K562 (cell line): ENCODE results near the gene CBX8. TPM values are rescaled to one million over a fixed set of nuclear protein-coding genes. Genes with fewer than 3 reads are reported as not detected.

Experiments
- ATAC-seq: fragments of 200-7000 bp; cut with Tn5 transposase; 3 replicates; pipeline ENCODE4 v1.9.1; 2020; ENCODE audit warnings: moderate library complexity
- BruUV-seq: library from RNA; stranded (reverse); fragments of 400-500 nt; replicated peaks from 2 replicates; lab custom pipeline; 2021; lab: Mats Ljungman, UMichigan
- CTCF ChIA-PET: fragments of 300-600 bp; formaldehyde crosslinking; extraction: SDS; loops from one replicate; lab custom pipeline; 2021; ENCODE audit warnings: low intra/inter-chr PET ratio; lab: Yijun Ruan, JAX
- POLR2A ChIA-PET: fragments of 300-600, 350-650 bp; sonication (Branson Sonifier 250); formaldehyde crosslinking; extraction: SDS; loops from one replicate; lab custom pipeline; 2021; ENCODE audit warnings: antibody characterized with exemption, inconsistent platforms; lab: Yijun Ruan, JAX
- DNase-seq, 4 experiments: peaks; one replicate each; pipeline versions ENCODE4 v3.0.0 to v3.0.0-alpha.2; 2011 to 2018; ENCODE audit warnings: low spot score in 3 of 4, mixed read lengths in 3 of 4; ENCODE audit errors: extremely low read depth in 1 of 4
- FAIRE-seq: peaks from 2 replicates; lab custom pipeline; 2011; peaks lifted over from hg19 to GRCh38; lab: Jason Lieb, UNC
- H2AFZ ChIP-seq: 2 replicates; pipeline ENCODE4 v1.6.0; 2011; ENCODE audit warnings: low read depth, low read length, control low read depth, inconsistent platforms
- H3K27ac ChIP-seq: fragments of 200-600 bp; 3 replicates; pipeline ENCODE4 v1.8.0; 2011; ENCODE audit warnings: low read depth, mild to moderate bottlenecking, control low read depth, inconsistent platforms, low read length, moderate library complexity, mixed read lengths; ENCODE audit errors: extremely low read depth
- H3K27me3 ChIP-seq, 2 experiments: fragments of 300-600 bp in 1 of 2; 2 replicates in 1 of 2; 3 replicates in 1 of 2; pipeline versions ENCODE4 v1.6.0 to v1.8.0; 2011; ENCODE audit warnings: inconsistent platforms in 2 of 2, low read length in 2 of 2, mild to moderate bottlenecking in 1 of 2, mixed read lengths in 1 of 2, moderate library complexity in 1 of 2; ENCODE audit not compliant: control insufficient read depth in 2 of 2, insufficient read depth in 2 of 2
- H3K36me3 ChIP-seq: fragments of 300-600 bp; 3 replicates; pipeline ENCODE4 v1.8.0; 2011; ENCODE audit warnings: mild to moderate bottlenecking, low read length, inconsistent platforms; ENCODE audit not compliant: control insufficient read depth, insufficient read depth
- H3K4me1 ChIP-seq, 2 experiments: fragments of 200-600 bp in 1 of 2; replicated peaks in 1 of 2; 2 replicates in 1 of 2; 3 replicates in 1 of 2; pipeline versions ENCODE4 v1.5.1 to v1.8.0; 2011; ENCODE audit warnings: inconsistent platforms in 2 of 2, low read length in 2 of 2, mild to moderate bottlenecking in 1 of 2, mixed read lengths in 1 of 2, moderate library complexity in 1 of 2; ENCODE audit not compliant: control insufficient read depth in 2 of 2, insufficient read depth in 2 of 2
- H3K4me2 ChIP-seq: 2 replicates; pipeline ENCODE4 v1.6.1; 2011; ENCODE audit warnings: low read length, control low read depth, inconsistent platforms, mixed read lengths; ENCODE audit not compliant: insufficient read depth
- H3K4me3 ChIP-seq: fragments of 200-600 bp; sonication (generic), shearing (Covaris generic); 2 replicates; pipeline ENCODE4 v1.5.1; 2016; ENCODE audit warnings: control low read depth, inconsistent platforms
- H3K79me2 ChIP-seq: fragments of 200-600 bp; 3 replicates; pipeline ENCODE4 v1.8.0; 2011; ENCODE audit warnings: low read length, inconsistent platforms; ENCODE audit not compliant: control insufficient read depth, insufficient read depth
- H3K9ac ChIP-seq, 2 experiments: 2 replicates each; pipeline versions ENCODE4 v1.6.0 to v1.6.1; 2011; ENCODE audit warnings: low read depth in 2 of 2, low read length in 2 of 2, control low read depth in 1 of 2, inconsistent platforms in 1 of 2, mild to moderate bottlenecking in 1 of 2, mixed read lengths in 1 of 2; ENCODE audit not compliant: insufficient read depth in 1 of 2
- H3K9me1 ChIP-seq: one replicate; pipeline ENCODE4 v1.6.0; 2011; ENCODE audit warnings: inconsistent platforms, mild to moderate bottlenecking, low read length, moderate library complexity; ENCODE audit not compliant: control insufficient read depth, insufficient read depth
- H3K9me3 ChIP-seq: replicated peaks from 2 replicates; pipeline ENCODE4 v1.5.1; 2011; ENCODE audit warnings: low read depth, low read length, inconsistent platforms; ENCODE audit not compliant: control insufficient read depth, insufficient read depth
- H4K20me1 ChIP-seq: replicated peaks from 2 replicates; pipeline ENCODE4 v1.6.1; 2011; ENCODE audit warnings: low read length, inconsistent platforms, mixed read lengths; ENCODE audit not compliant: control insufficient read depth, insufficient read depth
- CBX3 ChIP-seq, 2 experiments: IDR thresholded peaks; 1 replicate in 1 of 2; 2 replicates in 1 of 2; pipeline ENCODE4 v1.6.1; 2012; ENCODE audit warnings: inconsistent platforms in 2 of 2, low read length in 2 of 2, borderline replicate concordance in 1 of 2, control low read depth in 1 of 2
- CSDE1 ChIP-seq, 2 experiments: fragments of 450-650 bp; IDR thresholded peaks; 2 replicates each; pipeline ENCODE4 v1.6.1; 2016; ENCODE audit warnings: mild to moderate bottlenecking in 1 of 2
- KLF16 ChIP-seq: IDR thresholded peaks from 2 replicates; pipeline ENCODE4 v1.6.1; 2016; ENCODE audit warnings: antibody characterized with exemption
- MECOM ChIP-seq: fragments of 250-450 bp; sonication (Bioruptor Pico); IDR thresholded peaks from 2 replicates; pipeline ENCODE4 v1.8.0; 2022; ENCODE audit warnings: inconsistent platforms
- NFE2L1 ChIP-seq: fragments of 450-650 bp; IDR thresholded peaks from 2 replicates; pipeline ENCODE4 v1.6.1; 2016; ENCODE audit warnings: missing genetic modification characterization, low read depth, mild to moderate bottlenecking, missing compliant biosample characterization, moderate library complexity, borderline replicate concordance
- RHOXF2B ChIP-seq: fragments of 250-450 bp; sonication (Bioruptor Pico); conservative IDR thresholded peaks from 2 replicates; pipeline ENCODE4 v1.5.1; 2021
- ZBTB1 ChIP-seq: sonication (generic); formaldehyde crosslinking; IDR thresholded peaks from 2 replicates; pipeline ENCODE4 v1.8.1; 2023; ENCODE audit warnings: missing genetic modification reagents, low read depth, mild to moderate bottlenecking, borderline replicate concordance
- ZC3H8 ChIP-seq: fragments of 450-650 bp; IDR thresholded peaks from 2 replicates; pipeline ENCODE4 v1.6.1; 2017
- ZFP36 ChIP-seq: fragments of 150-350 bp; IDR thresholded peaks from 2 replicates; pipeline ENCODE4 v1.6.1; 2018; ENCODE audit warnings: low read length, low read depth; ENCODE audit not compliant: partially characterized antibody
- ZNF354B ChIP-seq: fragments of 250-450 bp; sonication (Bioruptor Pico); IDR thresholded peaks from 2 replicates; pipeline ENCODE4 v1.4.0; 2020
- ZNF398 ChIP-seq: fragments of 250-450 bp; sonication (Bioruptor Pico); IDR thresholded peaks from 2 replicates; pipeline ENCODE4 v1.8.0; 2021; ENCODE audit warnings: moderate library complexity, mild to moderate bottlenecking, inconsistent platforms
- ZNF644 ChIP-seq: fragments of 200-800 bp; sonication (Bioruptor generic); IDR thresholded peaks from 2 replicates; pipeline ENCODE4 v1.6.1; 2016; ENCODE audit warnings: low read depth, missing genetic modification characterization, missing compliant biosample characterization
- WGBS: fragments of 100-300 bp; shearing (Covaris generic); methylation state at CpG from one replicate; pipeline ENCODE4 v1.1.6; 2016; ENCODE audit warnings: low coverage, mixed read lengths; ENCODE audit not compliant: insufficient coverage; ENCODE audit errors: missing lambda C conversion rate; 5-methylcytosine and 5-hydroxymethylcytosine counted together
- in situ Hi-C: fragments of 300-500 bp; cut with MboI; formaldehyde crosslinking; loops from 4 replicates; pipeline ENCODE4 v1.15.0; 2018; ENCODE audit warnings: inconsistent platforms, mixed read lengths
- intact Hi-C: fragments of 100-400 bp; cut with micrococcal nuclease; formaldehyde crosslinking; loops from 2 replicates; pipeline ENCODE4 v1.14.2; 2022
- polyA plus RNA-seq, 8 experiments: library from polyadenylated mRNA; depleted of rRNA in 4 of 8; stranded (reverse) in 5 of 8; unstranded in 3 of 8; fragments of >200 nt; fragmentation: Nextera tagmentation in 2 of 8; fragmentation: Illumina TruSeq in 1 of 8; extraction: Ambion mirVana in 2 of 8; extraction: Trizol in 1 of 8; gene quantifications; 2 replicates each; pipeline versions ENCODE4 v1.2.1 to v1.2.3, GENCODE V29; 2011 to 2014; ENCODE audit warnings: inconsistent platforms in 1 of 8, missing spikeins in 1 of 8
- total RNA-seq, 7 experiments: library from RNA; depleted of rRNA in 6 of 7; stranded (reverse); fragments of >200 nt in 6 of 7; fragmentation: Illumina TruSeq in 2 of 7; extraction: Trizol in 2 of 7; gene quantifications; 2 replicates each; pipeline versions ENCODE4 v1.2.1 to v1.2.3, GENCODE V29; 2011 to 2021; ENCODE audit warnings: low replicate concordance in 1 of 7
- TF ChIP-seq, protein P1 (sequence below): sonication (generic); formaldehyde crosslinking; IDR thresholded peaks from 2 replicates; pipeline ENCODE4 v1.8.0; 2022; ENCODE audit warnings: missing genetic modification reagents, mild to moderate bottlenecking, moderate library complexity, borderline replicate concordance
- TF ChIP-seq, protein P2 (sequence below), 3 experiments: IDR thresholded peaks in 2 of 3; conservative IDR thresholded peaks in 1 of 3; 2 replicates each; pipeline ENCODE4 v1.5.1; 2011 to 2012; ENCODE audit warnings: low read length in 3 of 3, mild to moderate bottlenecking in 3 of 3, control low read depth in 2 of 3, improper control_type of control experiment in 1 of 3, inconsistent platforms in 1 of 3, low read depth in 1 of 3, mixed read lengths in 1 of 3, moderate library complexity in 1 of 3; ENCODE audit not compliant: insufficient read depth in 2 of 3

Gene CBX8
- total and polyA plus RNA-seq, 9 of the 15 experiments (the other 6 are each of a cell fraction or from before 2014, with no cell fraction given) = 0.08 to 11.9 (median 2.6) TPM

DNA sequence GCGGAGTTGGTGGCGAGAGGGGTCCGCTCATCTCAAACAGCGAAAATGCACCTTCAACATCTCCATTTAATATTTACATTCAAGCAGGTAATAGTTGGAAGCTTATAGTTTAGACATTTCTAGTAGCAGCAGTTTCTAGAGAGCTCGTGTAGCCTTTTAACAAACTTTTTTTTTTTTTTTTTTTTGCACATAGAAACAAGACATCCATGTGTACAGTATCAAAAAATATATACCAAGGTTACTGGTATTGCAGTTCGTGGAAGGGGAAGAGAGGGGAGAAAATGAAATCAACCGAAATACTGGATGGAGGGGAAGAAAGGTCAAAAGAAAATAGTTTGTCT is 36.2 kb upstream of the CBX8 start (continued):
- no peak for TF ChIP-seq ZNF398 (CRISPR knock-in tag)
- TF ChIP-seq, protein P1, sequence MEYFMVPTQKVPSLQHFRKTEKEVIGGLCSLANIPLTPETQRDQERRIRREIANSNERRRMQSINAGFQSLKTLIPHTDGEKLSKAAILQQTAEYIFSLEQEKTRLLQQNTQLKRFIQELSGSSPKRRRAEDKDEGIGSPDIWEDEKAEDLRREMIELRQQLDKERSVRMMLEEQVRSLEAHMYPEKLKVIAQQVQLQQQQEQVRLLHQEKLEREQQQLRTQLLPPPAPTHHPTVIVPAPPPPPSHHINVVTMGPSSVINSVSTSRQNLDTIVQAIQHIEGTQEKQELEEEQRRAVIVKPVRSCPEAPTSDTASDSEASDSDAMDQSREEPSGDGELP (CRISPR knock-in tag) = no peak

DNA sequence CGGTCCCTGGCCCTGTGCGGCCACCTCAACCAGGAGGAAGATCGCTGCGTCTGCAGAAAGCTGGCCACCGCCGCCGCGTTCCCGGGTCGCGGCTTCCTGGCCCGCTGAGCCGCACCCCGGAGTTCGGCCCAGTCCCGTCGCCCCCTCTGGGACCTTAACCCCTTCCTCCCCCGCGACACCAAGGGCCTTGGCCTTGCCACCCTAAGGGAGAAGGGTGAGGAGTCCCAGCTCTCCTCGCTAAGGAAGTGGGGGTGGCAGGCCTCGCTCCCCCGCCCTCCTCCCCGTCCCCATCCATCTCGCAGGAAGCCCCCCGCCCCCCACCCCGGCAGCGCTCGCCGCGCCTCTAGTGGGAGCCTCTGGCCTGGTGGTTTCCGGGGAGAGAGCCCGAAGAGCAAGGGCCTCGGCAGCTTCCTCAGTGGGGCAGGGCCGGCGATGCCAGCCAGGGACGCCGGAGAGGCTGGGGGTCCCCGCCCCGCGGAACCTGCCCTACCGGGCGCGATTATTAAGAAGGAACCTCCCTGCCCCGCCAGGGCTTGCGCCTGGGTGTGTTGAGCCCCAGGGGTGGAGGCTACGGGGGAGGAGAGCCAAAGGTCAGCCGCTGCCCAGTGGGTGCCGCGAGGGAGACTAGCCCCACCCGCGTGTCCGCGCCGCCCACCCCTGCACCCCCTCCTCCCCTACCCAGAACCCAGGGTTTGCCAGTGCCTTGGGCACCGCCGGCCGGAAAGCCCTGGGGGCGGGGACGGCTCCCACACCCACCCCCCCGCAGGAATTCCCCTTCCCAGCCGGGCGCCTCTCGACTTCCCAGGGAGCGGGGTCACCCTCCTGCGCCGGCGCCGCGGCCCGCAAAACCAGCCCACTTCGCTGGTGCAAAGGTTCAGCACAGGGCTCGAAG is 35.6 kb upstream of the CBX8 start:
- no peaks in the 10 kb centered on the region for H3K9me3 ChIP-seq
- intact Hi-C loops = loop anchor here (2.0 to 10.0 kb wide), 2 partner anchors 22 to 88 kb away; no protein-coding TSS in a partner anchor
- peak; percentile 64 to 80 (median 66) for DNase-seq
- POLR2A ChIA-PET = interaction anchor here (0.7 to 17.8 kb wide), 5 partner anchors 18 to 91 kb away, joined by 3 to 386 read pairs (median 4); no protein-coding TSS in a partner anchor
- peak overlapping the region; percentile 78 for H3K4me2 ChIP-seq
- no TSS peak for BruUV-seq
- peaks cover 4% of the 10 kb centered on the region for H3K9me1 ChIP-seq
- no peak for FAIRE-seq
- peaks cover 65% of the 10 kb centered on the region for H3K79me2 ChIP-seq
- in situ Hi-C loops = no loop called here
- H3K36me3 ChIP-seq = peaks cover 33% of the 10 kb centered on the region; the same call in 1 of the 3 replicates
- peaks cover 66 to 93% of the 10 kb centered on the region in 2 experiments for H3K4me1 ChIP-seq
- peak overlapping the region; percentile 86 to 93 for H3K9ac ChIP-seq
- CTCF ChIA-PET = interaction anchor here (1.9 kb wide), 1 partner anchor 42 kb away, joined by 8 read pairs; no protein-coding TSS in a partner anchor
- H3K4me3 ChIP-seq = peak overlapping the region; percentile 48
- H3K27ac ChIP-seq = peak overlapping the region; percentile 99
- H4K20me1 ChIP-seq = peaks cover 17% of the 10 kb centered on the region
- 0 out of 2 replicates have a peak overlapping the region, but pooled peaks have one; percentile 18 for H2AFZ ChIP-seq
- 1% methylated on average over 25 of the region's 72 CpGs for WGBS
- no peaks in the 10 kb centered on the region for H3K27me3 ChIP-seq
- peak; percentile 25 for ATAC-seq
- no peak for TF ChIP-seq ZC3H8
- TF ChIP-seq ZNF644 (tag) = no peak
- TF ChIP-seq, protein P2, sequence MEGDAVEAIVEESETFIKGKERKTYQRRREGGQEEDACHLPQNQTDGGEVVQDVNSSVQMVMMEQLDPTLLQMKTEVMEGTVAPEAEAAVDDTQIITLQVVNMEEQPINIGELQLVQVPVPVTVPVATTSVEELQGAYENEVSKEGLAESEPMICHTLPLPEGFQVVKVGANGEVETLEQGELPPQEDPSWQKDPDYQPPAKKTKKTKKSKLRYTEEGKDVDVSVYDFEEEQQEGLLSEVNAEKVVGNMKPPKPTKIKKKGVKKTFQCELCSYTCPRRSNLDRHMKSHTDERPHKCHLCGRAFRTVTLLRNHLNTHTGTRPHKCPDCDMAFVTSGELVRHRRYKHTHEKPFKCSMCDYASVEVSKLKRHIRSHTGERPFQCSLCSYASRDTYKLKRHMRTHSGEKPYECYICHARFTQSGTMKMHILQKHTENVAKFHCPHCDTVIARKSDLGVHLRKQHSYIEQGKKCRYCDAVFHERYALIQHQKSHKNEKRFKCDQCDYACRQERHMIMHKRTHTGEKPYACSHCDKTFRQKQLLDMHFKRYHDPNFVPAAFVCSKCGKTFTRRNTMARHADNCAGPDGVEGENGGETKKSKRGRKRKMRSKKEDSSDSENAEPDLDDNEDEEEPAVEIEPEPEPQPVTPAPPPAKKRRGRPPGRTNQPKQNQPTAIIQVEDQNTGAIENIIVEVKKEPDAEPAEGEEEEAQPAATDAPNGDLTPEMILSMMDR (IDR thresholded peaks at IDR 0.05 in 2 of 3, conservative IDR thresholded peaks at IDR 0.05 in 1 of 3; ENCODE audit: insufficient read depth in 2 of 3, low read depth in 1 of 3, low read length in 3 of 3) = no peak
- TF ChIP-seq KLF16 = no peak
- TF ChIP-seq MECOM (CRISPR knock-in tag) = no peak
- no peak for TF ChIP-seq ZFP36
- no peak for TF ChIP-seq NFE2L1 (tag)
- TF ChIP-seq CSDE1 (IDR thresholded peaks at IDR 0.05) = no peak
- no peak for TF ChIP-seq CBX3 (IDR thresholded peaks at IDR 0.05; ENCODE audit: borderline replicate concordance in 1 of 2, low read length in 2 of 2)
- peak; percentile 54; the same call in 1 of the 2 replicates for TF ChIP-seq ZBTB1 (CRISPR knock-in tag)
- no peak for TF ChIP-seq RHOXF2B
- TF ChIP-seq ZNF354B (CRISPR knock-in tag) = no peak
